ENCODE data around the gene ARMC9.

GRCh38 chr2:231351648-231352047, 153.2 kb downstream of the ARMC9 start:
- TF ChIP-seq, protein P1, sequence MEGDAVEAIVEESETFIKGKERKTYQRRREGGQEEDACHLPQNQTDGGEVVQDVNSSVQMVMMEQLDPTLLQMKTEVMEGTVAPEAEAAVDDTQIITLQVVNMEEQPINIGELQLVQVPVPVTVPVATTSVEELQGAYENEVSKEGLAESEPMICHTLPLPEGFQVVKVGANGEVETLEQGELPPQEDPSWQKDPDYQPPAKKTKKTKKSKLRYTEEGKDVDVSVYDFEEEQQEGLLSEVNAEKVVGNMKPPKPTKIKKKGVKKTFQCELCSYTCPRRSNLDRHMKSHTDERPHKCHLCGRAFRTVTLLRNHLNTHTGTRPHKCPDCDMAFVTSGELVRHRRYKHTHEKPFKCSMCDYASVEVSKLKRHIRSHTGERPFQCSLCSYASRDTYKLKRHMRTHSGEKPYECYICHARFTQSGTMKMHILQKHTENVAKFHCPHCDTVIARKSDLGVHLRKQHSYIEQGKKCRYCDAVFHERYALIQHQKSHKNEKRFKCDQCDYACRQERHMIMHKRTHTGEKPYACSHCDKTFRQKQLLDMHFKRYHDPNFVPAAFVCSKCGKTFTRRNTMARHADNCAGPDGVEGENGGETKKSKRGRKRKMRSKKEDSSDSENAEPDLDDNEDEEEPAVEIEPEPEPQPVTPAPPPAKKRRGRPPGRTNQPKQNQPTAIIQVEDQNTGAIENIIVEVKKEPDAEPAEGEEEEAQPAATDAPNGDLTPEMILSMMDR (tag by site-specific recombination; IDR thresholded peaks at IDR 0.05), result no peak
- no peak for TF ChIP-seq ZNF555 (tag by site-specific recombination; conservative IDR thresholded peaks at IDR 0.05)
- no peak for TF ChIP-seq ZNF501 (tag by site-specific recombination; IDR thresholded peaks at IDR 0.05)
- no peak for TF ChIP-seq SP2 (tag by site-specific recombination; IDR thresholded peaks at IDR 0.05)
- TF ChIP-seq, protein P2, sequence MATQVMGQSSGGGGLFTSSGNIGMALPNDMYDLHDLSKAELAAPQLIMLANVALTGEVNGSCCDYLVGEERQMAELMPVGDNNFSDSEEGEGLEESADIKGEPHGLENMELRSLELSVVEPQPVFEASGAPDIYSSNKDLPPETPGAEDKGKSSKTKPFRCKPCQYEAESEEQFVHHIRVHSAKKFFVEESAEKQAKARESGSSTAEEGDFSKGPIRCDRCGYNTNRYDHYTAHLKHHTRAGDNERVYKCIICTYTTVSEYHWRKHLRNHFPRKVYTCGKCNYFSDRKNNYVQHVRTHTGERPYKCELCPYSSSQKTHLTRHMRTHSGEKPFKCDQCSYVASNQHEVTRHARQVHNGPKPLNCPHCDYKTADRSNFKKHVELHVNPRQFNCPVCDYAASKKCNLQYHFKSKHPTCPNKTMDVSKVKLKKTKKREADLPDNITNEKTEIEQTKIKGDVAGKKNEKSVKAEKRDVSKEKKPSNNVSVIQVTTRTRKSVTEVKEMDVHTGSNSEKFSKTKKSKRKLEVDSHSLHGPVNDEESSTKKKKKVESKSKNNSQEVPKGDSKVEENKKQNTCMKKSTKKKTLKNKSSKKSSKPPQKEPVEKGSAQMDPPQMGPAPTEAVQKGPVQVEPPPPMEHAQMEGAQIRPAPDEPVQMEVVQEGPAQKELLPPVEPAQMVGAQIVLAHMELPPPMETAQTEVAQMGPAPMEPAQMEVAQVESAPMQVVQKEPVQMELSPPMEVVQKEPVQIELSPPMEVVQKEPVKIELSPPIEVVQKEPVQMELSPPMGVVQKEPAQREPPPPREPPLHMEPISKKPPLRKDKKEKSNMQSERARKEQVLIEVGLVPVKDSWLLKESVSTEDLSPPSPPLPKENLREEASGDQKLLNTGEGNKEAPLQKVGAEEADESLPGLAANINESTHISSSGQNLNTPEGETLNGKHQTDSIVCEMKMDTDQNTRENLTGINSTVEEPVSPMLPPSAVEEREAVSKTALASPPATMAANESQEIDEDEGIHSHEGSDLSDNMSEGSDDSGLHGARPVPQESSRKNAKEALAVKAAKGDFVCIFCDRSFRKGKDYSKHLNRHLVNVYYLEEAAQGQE (tag by site-specific recombination; IDR thresholded peaks at IDR 0.05), result no peak
